Measurements from ENCODE around the gene ZNF865. TPM values are rescaled to one million over a fixed set of nuclear protein-coding genes. Genes with fewer than 3 reads are reported as not detected.

ZNF865 gene
- total and polyA plus RNA-seq, 2 of the 8 experiments (the other 6 are each of a cell fraction or from before 2014, with no cell fraction given), result 3.5 to 13.6 TPM

DNA sequence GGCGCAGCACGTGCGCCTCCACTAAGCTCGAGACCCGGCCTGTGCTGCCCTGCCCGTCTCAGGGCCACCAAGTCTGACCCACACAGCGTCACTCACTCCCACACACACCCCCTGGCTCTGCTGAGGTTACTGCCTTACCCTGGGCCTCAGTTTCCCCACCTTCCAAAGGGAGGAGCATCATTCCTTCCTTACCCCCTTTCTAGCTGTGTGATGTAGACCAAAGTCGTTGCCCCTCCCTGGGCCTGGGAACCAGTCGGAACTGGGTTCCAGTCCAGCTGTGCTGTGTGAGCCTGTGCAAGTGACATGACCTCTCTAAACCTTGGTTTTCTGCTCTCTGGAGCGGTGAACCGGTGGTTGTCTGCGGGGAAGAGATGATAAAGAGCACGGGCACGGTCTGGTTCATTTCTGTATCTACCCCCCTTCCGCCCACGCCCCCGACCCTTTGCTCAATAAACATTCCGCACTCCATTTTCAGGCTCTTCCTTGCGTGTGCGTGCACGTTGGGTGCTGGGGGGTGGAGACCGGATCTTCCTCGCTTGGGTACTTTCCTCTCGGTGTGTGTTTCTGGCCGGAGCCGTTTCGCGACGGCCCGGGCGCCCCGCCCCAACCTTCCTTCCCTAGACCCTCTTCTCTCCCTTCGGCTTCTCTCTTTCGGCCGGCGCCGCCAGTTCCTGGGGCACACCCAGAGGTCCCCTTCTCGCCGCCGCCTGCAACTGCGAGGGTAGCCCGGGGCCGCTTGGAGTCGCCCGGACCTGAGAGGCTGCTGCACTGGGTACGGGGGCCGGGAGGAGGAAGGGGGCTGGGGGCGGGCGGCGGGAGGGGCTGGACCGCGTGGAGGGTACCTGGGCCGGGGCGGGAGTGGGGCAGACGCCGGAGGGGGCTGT, 37.8 kb downstream of the ZNF865 start, which contains the start of gene ZNF581 (continued):
- TF ChIP-seq, protein P1, sequence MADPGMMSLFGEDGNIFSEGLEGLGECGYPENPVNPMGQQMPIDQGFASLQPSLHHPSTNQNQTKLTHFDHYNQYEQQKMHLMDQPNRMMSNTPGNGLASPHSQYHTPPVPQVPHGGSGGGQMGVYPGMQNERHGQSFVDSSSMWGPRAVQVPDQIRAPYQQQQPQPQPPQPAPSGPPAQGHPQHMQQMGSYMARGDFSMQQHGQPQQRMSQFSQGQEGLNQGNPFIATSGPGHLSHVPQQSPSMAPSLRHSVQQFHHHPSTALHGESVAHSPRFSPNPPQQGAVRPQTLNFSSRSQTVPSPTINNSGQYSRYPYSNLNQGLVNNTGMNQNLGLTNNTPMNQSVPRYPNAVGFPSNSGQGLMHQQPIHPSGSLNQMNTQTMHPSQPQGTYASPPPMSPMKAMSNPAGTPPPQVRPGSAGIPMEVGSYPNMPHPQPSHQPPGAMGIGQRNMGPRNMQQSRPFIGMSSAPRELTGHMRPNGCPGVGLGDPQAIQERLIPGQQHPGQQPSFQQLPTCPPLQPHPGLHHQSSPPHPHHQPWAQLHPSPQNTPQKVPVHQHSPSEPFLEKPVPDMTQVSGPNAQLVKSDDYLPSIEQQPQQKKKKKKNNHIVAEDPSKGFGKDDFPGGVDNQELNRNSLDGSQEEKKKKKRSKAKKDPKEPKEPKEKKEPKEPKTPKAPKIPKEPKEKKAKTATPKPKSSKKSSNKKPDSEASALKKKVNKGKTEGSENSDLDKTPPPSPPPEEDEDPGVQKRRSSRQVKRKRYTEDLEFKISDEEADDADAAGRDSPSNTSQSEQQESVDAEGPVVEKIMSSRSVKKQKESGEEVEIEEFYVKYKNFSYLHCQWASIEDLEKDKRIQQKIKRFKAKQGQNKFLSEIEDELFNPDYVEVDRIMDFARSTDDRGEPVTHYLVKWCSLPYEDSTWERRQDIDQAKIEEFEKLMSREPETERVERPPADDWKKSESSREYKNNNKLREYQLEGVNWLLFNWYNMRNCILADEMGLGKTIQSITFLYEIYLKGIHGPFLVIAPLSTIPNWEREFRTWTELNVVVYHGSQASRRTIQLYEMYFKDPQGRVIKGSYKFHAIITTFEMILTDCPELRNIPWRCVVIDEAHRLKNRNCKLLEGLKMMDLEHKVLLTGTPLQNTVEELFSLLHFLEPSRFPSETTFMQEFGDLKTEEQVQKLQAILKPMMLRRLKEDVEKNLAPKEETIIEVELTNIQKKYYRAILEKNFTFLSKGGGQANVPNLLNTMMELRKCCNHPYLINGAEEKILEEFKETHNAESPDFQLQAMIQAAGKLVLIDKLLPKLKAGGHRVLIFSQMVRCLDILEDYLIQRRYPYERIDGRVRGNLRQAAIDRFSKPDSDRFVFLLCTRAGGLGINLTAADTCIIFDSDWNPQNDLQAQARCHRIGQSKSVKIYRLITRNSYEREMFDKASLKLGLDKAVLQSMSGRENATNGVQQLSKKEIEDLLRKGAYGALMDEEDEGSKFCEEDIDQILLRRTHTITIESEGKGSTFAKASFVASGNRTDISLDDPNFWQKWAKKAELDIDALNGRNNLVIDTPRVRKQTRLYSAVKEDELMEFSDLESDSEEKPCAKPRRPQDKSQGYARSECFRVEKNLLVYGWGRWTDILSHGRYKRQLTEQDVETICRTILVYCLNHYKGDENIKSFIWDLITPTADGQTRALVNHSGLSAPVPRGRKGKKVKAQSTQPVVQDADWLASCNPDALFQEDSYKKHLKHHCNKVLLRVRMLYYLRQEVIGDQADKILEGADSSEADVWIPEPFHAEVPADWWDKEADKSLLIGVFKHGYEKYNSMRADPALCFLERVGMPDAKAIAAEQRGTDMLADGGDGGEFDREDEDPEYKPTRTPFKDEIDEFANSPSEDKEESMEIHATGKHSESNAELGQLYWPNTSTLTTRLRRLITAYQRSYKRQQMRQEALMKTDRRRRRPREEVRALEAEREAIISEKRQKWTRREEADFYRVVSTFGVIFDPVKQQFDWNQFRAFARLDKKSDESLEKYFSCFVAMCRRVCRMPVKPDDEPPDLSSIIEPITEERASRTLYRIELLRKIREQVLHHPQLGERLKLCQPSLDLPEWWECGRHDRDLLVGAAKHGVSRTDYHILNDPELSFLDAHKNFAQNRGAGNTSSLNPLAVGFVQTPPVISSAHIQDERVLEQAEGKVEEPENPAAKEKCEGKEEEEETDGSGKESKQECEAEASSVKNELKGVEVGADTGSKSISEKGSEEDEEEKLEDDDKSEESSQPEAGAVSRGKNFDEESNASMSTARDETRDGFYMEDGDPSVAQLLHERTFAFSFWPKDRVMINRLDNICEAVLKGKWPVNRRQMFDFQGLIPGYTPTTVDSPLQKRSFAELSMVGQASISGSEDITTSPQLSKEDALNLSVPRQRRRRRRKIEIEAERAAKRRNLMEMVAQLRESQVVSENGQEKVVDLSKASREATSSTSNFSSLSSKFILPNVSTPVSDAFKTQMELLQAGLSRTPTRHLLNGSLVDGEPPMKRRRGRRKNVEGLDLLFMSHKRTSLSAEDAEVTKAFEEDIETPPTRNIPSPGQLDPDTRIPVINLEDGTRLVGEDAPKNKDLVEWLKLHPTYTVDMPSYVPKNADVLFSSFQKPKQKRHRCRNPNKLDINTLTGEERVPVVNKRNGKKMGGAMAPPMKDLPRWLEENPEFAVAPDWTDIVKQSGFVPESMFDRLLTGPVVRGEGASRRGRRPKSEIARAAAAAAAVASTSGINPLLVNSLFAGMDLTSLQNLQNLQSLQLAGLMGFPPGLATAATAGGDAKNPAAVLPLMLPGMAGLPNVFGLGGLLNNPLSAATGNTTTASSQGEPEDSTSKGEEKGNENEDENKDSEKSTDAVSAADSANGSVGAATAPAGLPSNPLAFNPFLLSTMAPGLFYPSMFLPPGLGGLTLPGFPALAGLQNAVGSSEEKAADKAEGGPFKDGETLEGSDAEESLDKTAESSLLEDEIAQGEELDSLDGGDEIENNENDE (IDR thresholded peaks at IDR 0.05; ENCODE audit: insufficient replicate concordance, low read length), result no peak
- 0 out of 2 replicates have a peak, but pooled peaks have one; percentile 17 for TF ChIP-seq SRF (IDR thresholded peaks at IDR 0.05; ENCODE audit: low read depth, low read length)
- 0 out of 2 replicates have a peak, but pooled peaks have one; percentile 58 for TF ChIP-seq YY1 (IDR thresholded peaks at IDR 0.05; ENCODE audit: low read depth, low read length)
- TF ChIP-seq PHF8 (conservative IDR thresholded peaks at IDR 0.05; ENCODE audit: low read depth, low read length), result 0 out of 2 replicates have a peak, but pooled peaks have one; percentile 39
- no peak for TF ChIP-seq CTBP2 (IDR thresholded peaks at IDR 0.05; ENCODE audit: borderline replicate concordance, insufficient read depth, insufficient read length, low read length)
- no peak for TF ChIP-seq CHD2 (IDR thresholded peaks at IDR 0.05; ENCODE audit: low read length)
- TF ChIP-seq, protein P2, sequence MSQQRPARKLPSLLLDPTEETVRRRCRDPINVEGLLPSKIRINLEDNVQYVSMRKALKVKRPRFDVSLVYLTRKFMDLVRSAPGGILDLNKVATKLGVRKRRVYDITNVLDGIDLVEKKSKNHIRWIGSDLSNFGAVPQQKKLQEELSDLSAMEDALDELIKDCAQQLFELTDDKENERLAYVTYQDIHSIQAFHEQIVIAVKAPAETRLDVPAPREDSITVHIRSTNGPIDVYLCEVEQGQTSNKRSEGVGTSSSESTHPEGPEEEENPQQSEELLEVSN (IDR thresholded peaks at IDR 0.05), result no peak
- TF ChIP-seq GABPA (IDR thresholded peaks at IDR 0.05; ENCODE audit: borderline replicate concordance, insufficient read depth, low read length), result peak; percentile 89
- TF ChIP-seq POLR2A (IDR thresholded peaks at IDR 0.05; ENCODE audit: control extremely low read depth in 1 of 2, low read depth in 2 of 2, low read length in 2 of 2), result peak; percentile 13 to 41

All from H1 (cell line).